DMS153 treated with DMSO at 0.1 percent for 48 hours (cell line): Measurements from ENCODE around the gene TTYH2.

Experiments used
- DNase-seq: peaks from one replicate; lab custom pipeline; 2025; ENCODE audit not compliant: unreplicated experiment; lab: John Stamatoyannopoulos, UW

The TTYH2 gene

GRCh38 chr17:74231928-74232907, 18.8 kb downstream of the TTYH2 start:
- DNase-seq, result no peak

GRCh38 chr17:74233937-74234336, 20.6 kb downstream of the TTYH2 start:
- DNase-seq, result no peak

- no peak for DNase-seq
Observed at GRCh38 chr17:74234486-74234885, 21.1 kb downstream of the TTYH2 start.

GRCh38 chr17:74235040-74235581, 21.7 kb downstream of the TTYH2 start:
- no peak for DNase-seq

- DNase-seq, result no peak
Observed at GRCh38 chr17:74235911-74236371, 22.6 kb downstream of the TTYH2 start.

GRCh38 chr17:74237321-74237720, 23.9 kb downstream of the TTYH2 start:
- no peak for DNase-seq

- no peak for DNase-seq
Observed at GRCh38 chr17:74239172-74239571, 25.8 kb downstream of the TTYH2 start.

- DNase-seq, result no peak
Observed at GRCh38 chr17:74240618-74241205, 27.3 kb downstream of the TTYH2 start.

- no peak for DNase-seq
Observed at GRCh38 chr17:74241431-74241830, 28.1 kb downstream of the TTYH2 start.

- no peak for DNase-seq
Observed at GRCh38 chr17:74241847-74242246, 28.5 kb downstream of the TTYH2 start.

GRCh38 chr17:74243013-74243755, 29.8 kb downstream of the TTYH2 start:
- DNase-seq, result no peak

- no peak for DNase-seq
Observed at GRCh38 chr17:74244128-74244527, 30.8 kb downstream of the TTYH2 start.

GRCh38 chr17:74244548-74244947, 31.2 kb downstream of the TTYH2 start:
- no peak for DNase-seq

- DNase-seq, result no peak
Observed at GRCh38 chr17:74245145-74245831, 31.9 kb downstream of the TTYH2 start.

- no peak for DNase-seq
Observed at GRCh38 chr17:74245871-74246270, 32.5 kb downstream of the TTYH2 start.

GRCh38 chr17:74249590-74250270, 36.4 kb downstream of the TTYH2 start:
- no peak for DNase-seq

- no peak for DNase-seq
Observed at GRCh38 chr17:74250324-74250995, 37.1 kb downstream of the TTYH2 start.

- DNase-seq, result no peak
Observed at GRCh38 chr17:74251051-74251450, 37.7 kb downstream of the TTYH2 start.

GRCh38 chr17:74251569-74251968, 38.2 kb downstream of the TTYH2 start:
- no peak for DNase-seq

- DNase-seq, result no peak
Observed at GRCh38 chr17:74252211-74252610, 38.8 kb downstream of the TTYH2 start.
